ENCODE measurements around the gene NFS1.

DNA sequence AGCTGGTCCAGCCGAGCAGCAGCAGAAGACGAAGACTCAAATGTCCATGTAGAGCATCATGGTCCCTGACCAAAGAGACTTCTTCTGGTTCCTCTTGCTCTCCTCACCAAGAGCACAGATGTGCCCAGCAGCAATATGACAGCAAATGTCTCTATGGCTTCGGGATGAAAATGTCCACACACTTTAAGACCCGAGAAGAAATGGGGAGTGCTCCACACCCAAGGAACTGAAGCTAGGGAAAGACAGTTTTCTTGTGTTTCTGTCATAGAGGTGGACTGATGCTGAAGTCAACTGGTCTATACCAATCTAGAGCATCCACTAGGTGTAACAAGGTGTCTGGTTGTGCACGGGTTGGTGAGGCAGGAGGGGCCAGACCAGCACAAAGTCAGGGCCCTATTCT lies 29.9 kb downstream of the NFS1 start:
- TF ChIP-seq, protein P1, sequence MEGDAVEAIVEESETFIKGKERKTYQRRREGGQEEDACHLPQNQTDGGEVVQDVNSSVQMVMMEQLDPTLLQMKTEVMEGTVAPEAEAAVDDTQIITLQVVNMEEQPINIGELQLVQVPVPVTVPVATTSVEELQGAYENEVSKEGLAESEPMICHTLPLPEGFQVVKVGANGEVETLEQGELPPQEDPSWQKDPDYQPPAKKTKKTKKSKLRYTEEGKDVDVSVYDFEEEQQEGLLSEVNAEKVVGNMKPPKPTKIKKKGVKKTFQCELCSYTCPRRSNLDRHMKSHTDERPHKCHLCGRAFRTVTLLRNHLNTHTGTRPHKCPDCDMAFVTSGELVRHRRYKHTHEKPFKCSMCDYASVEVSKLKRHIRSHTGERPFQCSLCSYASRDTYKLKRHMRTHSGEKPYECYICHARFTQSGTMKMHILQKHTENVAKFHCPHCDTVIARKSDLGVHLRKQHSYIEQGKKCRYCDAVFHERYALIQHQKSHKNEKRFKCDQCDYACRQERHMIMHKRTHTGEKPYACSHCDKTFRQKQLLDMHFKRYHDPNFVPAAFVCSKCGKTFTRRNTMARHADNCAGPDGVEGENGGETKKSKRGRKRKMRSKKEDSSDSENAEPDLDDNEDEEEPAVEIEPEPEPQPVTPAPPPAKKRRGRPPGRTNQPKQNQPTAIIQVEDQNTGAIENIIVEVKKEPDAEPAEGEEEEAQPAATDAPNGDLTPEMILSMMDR (IDR thresholded peaks at IDR 0.05): no peak
- TF ChIP-seq POLR2A (IDR thresholded peaks at IDR 0.05; ENCODE audit: low read length) (no peak), CEBPB (IDR thresholded peaks at IDR 0.05) (no peak), FOSL2 (IDR thresholded peaks at IDR 0.05) (no peak), FOSL2 (CRISPR knock-in tag; IDR thresholded peaks at IDR 0.05) (no peak), GATA3 (IDR thresholded peaks at IDR 0.05; ENCODE audit: borderline replicate concordance) (no peak), CBX2 (IDR thresholded peaks at IDR 0.05; ENCODE audit: borderline replicate concordance, low read depth) (no peak), RAD21 (conservative IDR thresholded peaks at IDR 0.05 in 1 of 2, IDR thresholded peaks at IDR 0.05 in 1 of 2) (no peak), TFCP2L1 (CRISPR knock-in tag; IDR thresholded peaks at IDR 0.05) (no peak)
- TF ChIP-seq, protein P2, sequence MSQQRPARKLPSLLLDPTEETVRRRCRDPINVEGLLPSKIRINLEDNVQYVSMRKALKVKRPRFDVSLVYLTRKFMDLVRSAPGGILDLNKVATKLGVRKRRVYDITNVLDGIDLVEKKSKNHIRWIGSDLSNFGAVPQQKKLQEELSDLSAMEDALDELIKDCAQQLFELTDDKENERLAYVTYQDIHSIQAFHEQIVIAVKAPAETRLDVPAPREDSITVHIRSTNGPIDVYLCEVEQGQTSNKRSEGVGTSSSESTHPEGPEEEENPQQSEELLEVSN (IDR thresholded peaks at IDR 0.05; ENCODE audit: borderline replicate concordance, low read depth): no peak
- TF ChIP-seq, protein P3, sequence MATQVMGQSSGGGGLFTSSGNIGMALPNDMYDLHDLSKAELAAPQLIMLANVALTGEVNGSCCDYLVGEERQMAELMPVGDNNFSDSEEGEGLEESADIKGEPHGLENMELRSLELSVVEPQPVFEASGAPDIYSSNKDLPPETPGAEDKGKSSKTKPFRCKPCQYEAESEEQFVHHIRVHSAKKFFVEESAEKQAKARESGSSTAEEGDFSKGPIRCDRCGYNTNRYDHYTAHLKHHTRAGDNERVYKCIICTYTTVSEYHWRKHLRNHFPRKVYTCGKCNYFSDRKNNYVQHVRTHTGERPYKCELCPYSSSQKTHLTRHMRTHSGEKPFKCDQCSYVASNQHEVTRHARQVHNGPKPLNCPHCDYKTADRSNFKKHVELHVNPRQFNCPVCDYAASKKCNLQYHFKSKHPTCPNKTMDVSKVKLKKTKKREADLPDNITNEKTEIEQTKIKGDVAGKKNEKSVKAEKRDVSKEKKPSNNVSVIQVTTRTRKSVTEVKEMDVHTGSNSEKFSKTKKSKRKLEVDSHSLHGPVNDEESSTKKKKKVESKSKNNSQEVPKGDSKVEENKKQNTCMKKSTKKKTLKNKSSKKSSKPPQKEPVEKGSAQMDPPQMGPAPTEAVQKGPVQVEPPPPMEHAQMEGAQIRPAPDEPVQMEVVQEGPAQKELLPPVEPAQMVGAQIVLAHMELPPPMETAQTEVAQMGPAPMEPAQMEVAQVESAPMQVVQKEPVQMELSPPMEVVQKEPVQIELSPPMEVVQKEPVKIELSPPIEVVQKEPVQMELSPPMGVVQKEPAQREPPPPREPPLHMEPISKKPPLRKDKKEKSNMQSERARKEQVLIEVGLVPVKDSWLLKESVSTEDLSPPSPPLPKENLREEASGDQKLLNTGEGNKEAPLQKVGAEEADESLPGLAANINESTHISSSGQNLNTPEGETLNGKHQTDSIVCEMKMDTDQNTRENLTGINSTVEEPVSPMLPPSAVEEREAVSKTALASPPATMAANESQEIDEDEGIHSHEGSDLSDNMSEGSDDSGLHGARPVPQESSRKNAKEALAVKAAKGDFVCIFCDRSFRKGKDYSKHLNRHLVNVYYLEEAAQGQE (IDR thresholded peaks at IDR 0.05): no peak
